GM12873 (cell line): ENCODE data around the gene GSTT2.

Experiments
- CTCF ChIP-seq: IDR thresholded peaks from 2 replicates; pipeline ENCODE4 v1.5.1; 2012; ENCODE audit warnings: low read depth, mild to moderate bottlenecking, moderate library complexity, low read length, control low read depth; ENCODE audit not compliant: insufficient read depth; ENCODE audit errors: missing control alignments

The GSTT2 gene

GRCh38 chr22:24002851-24003250 is 22.9 kb downstream of the GSTT2 start:
- TF ChIP-seq CTCF, result no peak

DNA sequence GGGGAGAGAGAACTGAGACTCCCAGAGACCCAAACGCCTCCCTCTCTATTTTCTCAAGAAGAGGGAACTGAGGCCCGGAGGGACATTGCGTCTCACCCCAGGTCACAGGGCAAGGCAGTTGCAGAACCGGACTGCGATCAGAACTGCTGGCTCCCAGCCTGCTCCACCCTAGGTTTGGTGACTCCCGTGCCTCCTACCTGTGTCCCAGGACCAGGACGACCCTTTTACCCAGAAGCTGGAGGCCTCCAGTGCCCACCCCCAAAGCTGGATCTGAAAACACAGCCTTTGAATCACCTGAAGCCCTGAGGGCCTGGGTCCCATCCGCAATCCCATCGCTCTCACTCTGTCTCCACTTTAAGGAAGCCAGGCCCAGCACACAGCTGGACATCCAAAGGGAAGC is 24.0 kb downstream of the GSTT2 start:
- no peak for TF ChIP-seq CTCF

GRCh38 chr22:24005201-24005600 is 25.3 kb downstream of the GSTT2 start, which contains the start of gene GSTT4:
Gene GSTT4 (minus strand): TSS chr22:24005453. CDS start chr22:24005356, 97 bp downstream.
- no peak for TF ChIP-seq CTCF

GRCh38 chr22:24006207-24006913 is 26.4 kb downstream of the GSTT2 start:
- TF ChIP-seq CTCF, result no peak

DNA sequence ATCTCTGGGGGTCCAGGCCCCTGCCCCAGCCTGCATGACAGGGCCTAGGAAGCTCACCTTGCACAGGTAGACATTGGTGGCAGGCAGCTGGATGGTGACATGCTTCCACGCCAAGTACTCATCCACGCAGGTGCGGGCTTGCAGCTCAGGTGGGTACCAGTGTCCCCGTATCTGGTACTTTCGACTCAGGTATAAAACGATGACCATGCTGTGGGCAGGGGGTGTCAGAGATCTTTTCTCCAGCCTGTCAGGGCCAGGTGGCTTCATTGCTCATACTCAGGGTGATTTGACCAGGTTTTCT is 26.9 kb downstream of the GSTT2 start:
- TF ChIP-seq CTCF, result no peak

DNA sequence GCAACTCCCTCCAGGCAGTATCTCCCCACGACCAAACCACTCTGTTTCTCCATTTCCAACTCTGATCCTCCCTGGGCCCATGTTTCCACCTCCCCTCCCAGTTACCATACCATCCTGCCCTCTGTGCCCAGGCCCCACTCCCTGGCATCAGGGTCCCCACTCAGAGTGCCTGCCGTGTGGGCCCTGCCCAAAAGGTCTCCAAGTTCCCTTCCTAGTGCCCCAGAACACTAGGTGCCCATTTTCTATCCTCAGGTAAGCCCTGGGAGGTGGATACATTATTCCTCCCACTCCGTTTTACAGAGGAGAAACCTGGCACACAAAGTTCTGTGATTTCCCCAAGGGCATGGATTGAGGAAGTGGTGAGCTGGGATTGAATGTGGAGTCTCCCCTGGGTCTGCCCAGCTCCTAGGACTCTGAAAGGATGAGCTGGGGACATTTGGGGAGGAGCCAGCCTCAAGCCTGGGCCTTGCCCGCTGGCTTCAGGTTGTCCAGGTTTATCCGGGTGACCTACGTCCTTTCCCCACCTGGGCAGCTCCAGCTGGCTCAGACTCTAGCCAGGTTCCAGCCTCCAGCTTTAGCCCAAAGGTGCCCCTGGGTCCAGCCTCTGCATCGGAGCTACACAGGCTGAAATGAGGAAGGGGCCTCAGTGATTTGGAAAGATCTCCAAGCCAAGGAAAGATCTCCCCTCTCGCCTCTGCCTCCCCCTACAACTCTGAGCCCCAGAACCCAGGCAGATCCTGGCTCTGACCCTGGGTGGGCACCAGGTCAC is 27.5 kb downstream of the GSTT2 start:
- no peak for TF ChIP-seq CTCF

GRCh38 chr22:24008022-24008283 is 28.0 kb downstream of the GSTT2 start:
- TF ChIP-seq CTCF, result no peak
